HL-60 (cell line): Measurements from ENCODE around the gene PARD3.

ENCODE experiments used
- CTCF ChIP-seq: IDR thresholded peaks from one replicate; pipeline ENCODE4 v1.5.1; 2011; ENCODE audit warnings: low read length, control low read depth, inconsistent platforms; ENCODE audit not compliant: insufficient read depth
- TF ChIP-seq, protein P1 (sequence below): IDR thresholded peaks from 2 replicates; pipeline ENCODE4 v1.6.1; 2012; ENCODE audit warnings: low read depth; ENCODE audit not compliant: insufficient replicate concordance

- no peak for TF ChIP-seq CTCF
- TF ChIP-seq, protein P1, sequence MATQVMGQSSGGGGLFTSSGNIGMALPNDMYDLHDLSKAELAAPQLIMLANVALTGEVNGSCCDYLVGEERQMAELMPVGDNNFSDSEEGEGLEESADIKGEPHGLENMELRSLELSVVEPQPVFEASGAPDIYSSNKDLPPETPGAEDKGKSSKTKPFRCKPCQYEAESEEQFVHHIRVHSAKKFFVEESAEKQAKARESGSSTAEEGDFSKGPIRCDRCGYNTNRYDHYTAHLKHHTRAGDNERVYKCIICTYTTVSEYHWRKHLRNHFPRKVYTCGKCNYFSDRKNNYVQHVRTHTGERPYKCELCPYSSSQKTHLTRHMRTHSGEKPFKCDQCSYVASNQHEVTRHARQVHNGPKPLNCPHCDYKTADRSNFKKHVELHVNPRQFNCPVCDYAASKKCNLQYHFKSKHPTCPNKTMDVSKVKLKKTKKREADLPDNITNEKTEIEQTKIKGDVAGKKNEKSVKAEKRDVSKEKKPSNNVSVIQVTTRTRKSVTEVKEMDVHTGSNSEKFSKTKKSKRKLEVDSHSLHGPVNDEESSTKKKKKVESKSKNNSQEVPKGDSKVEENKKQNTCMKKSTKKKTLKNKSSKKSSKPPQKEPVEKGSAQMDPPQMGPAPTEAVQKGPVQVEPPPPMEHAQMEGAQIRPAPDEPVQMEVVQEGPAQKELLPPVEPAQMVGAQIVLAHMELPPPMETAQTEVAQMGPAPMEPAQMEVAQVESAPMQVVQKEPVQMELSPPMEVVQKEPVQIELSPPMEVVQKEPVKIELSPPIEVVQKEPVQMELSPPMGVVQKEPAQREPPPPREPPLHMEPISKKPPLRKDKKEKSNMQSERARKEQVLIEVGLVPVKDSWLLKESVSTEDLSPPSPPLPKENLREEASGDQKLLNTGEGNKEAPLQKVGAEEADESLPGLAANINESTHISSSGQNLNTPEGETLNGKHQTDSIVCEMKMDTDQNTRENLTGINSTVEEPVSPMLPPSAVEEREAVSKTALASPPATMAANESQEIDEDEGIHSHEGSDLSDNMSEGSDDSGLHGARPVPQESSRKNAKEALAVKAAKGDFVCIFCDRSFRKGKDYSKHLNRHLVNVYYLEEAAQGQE = no peak
These were observed 301.5 kb downstream of the PARD3 start for GRCh38 chr10:34513636-34514035.
